Measurements from ENCODE around the gene MMAB. TPM values are rescaled to one million over a fixed set of nuclear protein-coding genes. Genes with fewer than 3 reads are reported as not detected.

MMAB gene
- total RNA-seq, 2 donors from 2014 or later: 12.5 to 29.7 TPM

GRCh38 chr12:109592195-109592904 lies 19.0 kb upstream of the MMAB start:
- no peak for DNase-seq
- no peaks in the 10 kb centered on the region for H3K36me3 ChIP-seq (replicated peaks in 1 of 2; ENCODE audit: insufficient read depth in 1 of 2, low read depth in 2 of 2)
- intact Hi-C loops (cut with DNase I): no loop called here

GRCh38 chr12:109591041-109591440 lies 17.7 kb upstream of the MMAB start:
- intact Hi-C loops (cut with DNase I): no loop called here
- Histone ChIP-seq H3K4me1 (no peaks in the 10 kb centered on the region), H3K9me3 (no peaks in the 10 kb centered on the region), H3K4me3 (no peak overlapping the region), H3K27me3 (no peaks in the 10 kb centered on the region), H3K36me3 (replicated peaks in 1 of 2; ENCODE audit: insufficient read depth in 1 of 2, low read depth in 2 of 2) (no peaks in the 10 kb centered on the region), H3K27ac (no peak overlapping the region)
- DNase-seq (no peak), ATAC-seq (no peak)
- WGBS, 2 donors: 81 to 88% methylated on average over 8 to 10 of the region's 10 CpGs
- TF ChIP-seq CTCF (IDR thresholded peaks at IDR 0.05): no peak

More at GRCh38 chr12:109592195-109592904, 19.0 kb upstream of the MMAB start:
- Histone ChIP-seq H3K27ac (no peak overlapping the region), H3K9me3 (no peaks in the 10 kb centered on the region), H3K27me3 (no peaks in the 10 kb centered on the region), H3K4me1 (peaks cover under 1% of the 10 kb centered on the region), H3K4me3 (no peak overlapping the region)
- no peak for TF ChIP-seq POLR2A (IDR thresholded peaks at IDR 0.05)
- TF ChIP-seq CTCF (IDR thresholded peaks at IDR 0.05): no peak
- ATAC-seq: no peak
- WGBS, 2 donors: 81 to 84% methylated on average over 15 to 17 of the region's 19 CpGs

- ATAC-seq (no peak), DNase-seq (no peak)
- H3K4me3 ChIP-seq: no peak overlapping the region
- H3K9me3 ChIP-seq: no peaks in the 10 kb centered on the region
- intact Hi-C loops (cut with DNase I): no loop called here
- TF ChIP-seq POLR2A (IDR thresholded peaks at IDR 0.05): no peak
- TF ChIP-seq CTCF (IDR thresholded peaks at IDR 0.05): no peak
- H3K27me3 ChIP-seq: no peaks in the 10 kb centered on the region
- no peaks in the 10 kb centered on the region for H3K36me3 ChIP-seq (replicated peaks in 1 of 2; ENCODE audit: insufficient read depth in 1 of 2, low read depth in 2 of 2)
- 89 to 90% methylated on average over 8 of the region's 8 CpGs for WGBS, 2 donors
- no peaks in the 10 kb centered on the region for H3K4me1 ChIP-seq
- no peak overlapping the region for H3K27ac ChIP-seq
Observed at GRCh38 chr12:109590566-109590965, 17.3 kb upstream of the MMAB start.

- TF ChIP-seq CTCF (IDR thresholded peaks at IDR 0.05) (no peak), POLR2A (IDR thresholded peaks at IDR 0.05) (no peak)
- H3K27me3 ChIP-seq: no peaks in the 10 kb centered on the region
- WGBS, 2 donors: 91 to 94% methylated on average over 16 of the region's 16 CpGs
- H3K4me3 ChIP-seq: no peak overlapping the region
- no peak for ATAC-seq
- H3K36me3 ChIP-seq (replicated peaks in 1 of 2; ENCODE audit: insufficient read depth in 1 of 2, low read depth in 2 of 2): no peaks in the 10 kb centered on the region
- intact Hi-C loops (cut with DNase I): no loop called here
- H3K27ac ChIP-seq: no peak overlapping the region
- DNase-seq: no peak
- no peaks in the 10 kb centered on the region for H3K4me1 ChIP-seq
- no peaks in the 10 kb centered on the region for H3K9me3 ChIP-seq
Observed at GRCh38 chr12:109589691-109590245, 16.5 kb upstream of the MMAB start.

- WGBS, 2 donors: 83 to 89% methylated on average over 7 of the region's 7 CpGs
- H3K36me3 ChIP-seq (replicated peaks in 1 of 2; ENCODE audit: insufficient read depth in 1 of 2, low read depth in 2 of 2): no peaks in the 10 kb centered on the region
- no peaks in the 10 kb centered on the region for H3K27me3 ChIP-seq
- DNase-seq: no peak
- no peaks in the 10 kb centered on the region for H3K4me1 ChIP-seq
- no peak overlapping the region for H3K27ac ChIP-seq
- ATAC-seq: no peak
- intact Hi-C loops (cut with DNase I): no loop called here
- H3K9me3 ChIP-seq: no peaks in the 10 kb centered on the region
- TF ChIP-seq POLR2A (IDR thresholded peaks at IDR 0.05) (no peak), CTCF (IDR thresholded peaks at IDR 0.05) (no peak)
- no peak overlapping the region for H3K4me3 ChIP-seq
Observed at GRCh38 chr12:109589240-109589590, 15.9 kb upstream of the MMAB start.
